GM23338 (cell line): ENCODE results near the gene SLC39A11. TPM values are rescaled to one million over a fixed set of nuclear protein-coding genes. Genes with fewer than 3 reads are reported as not detected.

Source experiments
- ATAC-seq: fragments of 200-7000 bp; cut with Tn5 transposase; 3 replicates; pipeline ENCODE4 v1.9.1; 2020
- DNase-seq: peaks from one replicate; pipeline ENCODE4 v3.0.0-alpha.2; 2015; ENCODE audit warnings: low spot score
- H2AFZ ChIP-seq: fragments of 200-600 bp; sonication (generic); 2 replicates; pipeline ENCODE4 v1.8.0; 2016; ENCODE audit warnings: antibody characterized with exemption, mild to moderate bottlenecking, moderate library complexity
- H3F3A ChIP-seq: fragments of 200-600 bp; sonication (generic); replicated peaks from 2 replicates; pipeline ENCODE4 v1.8.0; 2017; ENCODE audit warnings: antibody characterized with exemption, mixed run types, low read depth
- H3K27ac ChIP-seq: fragments of 200-600 bp; sonication (generic); 2 replicates; pipeline ENCODE4 v1.6.1; 2016; ENCODE audit warnings: low read depth
- H3K27me3 ChIP-seq: fragments of 200-600 bp; sonication (generic); 2 replicates; pipeline ENCODE4 v1.8.0; 2016; ENCODE audit warnings: mild to moderate bottlenecking, mixed run types, moderate library complexity; ENCODE audit not compliant: insufficient read depth
- H3K36me3 ChIP-seq: fragments of 200-600 bp; sonication (generic); 2 replicates; pipeline ENCODE4 v1.8.0; 2016; ENCODE audit warnings: mild to moderate bottlenecking; ENCODE audit not compliant: insufficient read depth
- H3K4me1 ChIP-seq: fragments of 200-600 bp; sonication (generic); 2 replicates; pipeline ENCODE4 v1.8.0; 2016; ENCODE audit warnings: mild to moderate bottlenecking, moderate library complexity; ENCODE audit not compliant: insufficient read depth
- H3K4me2 ChIP-seq: fragments of 200-600 bp; sonication (generic); 2 replicates; pipeline ENCODE4 v1.7.1; 2017; ENCODE audit warnings: mixed run types
- H3K4me3 ChIP-seq: fragments of 200-600 bp; sonication (generic); 2 replicates; pipeline ENCODE4 v1.6.1; 2016; ENCODE audit warnings: mixed run types
- H3K79me2 ChIP-seq: fragments of 200-600 bp; sonication (generic); replicated peaks from 2 replicates; pipeline ENCODE4 v1.8.0; 2017; ENCODE audit warnings: mild to moderate bottlenecking; ENCODE audit not compliant: insufficient read depth
- H3K9me2 ChIP-seq: fragments of 200-600 bp; sonication (generic); 2 replicates; pipeline ENCODE4 v1.8.0; 2017; ENCODE audit not compliant: insufficient read depth
- H4K20me1 ChIP-seq: fragments of 200-600 bp; sonication (generic); replicated peaks from 2 replicates; pipeline ENCODE4 v1.8.0; 2017; ENCODE audit warnings: mild to moderate bottlenecking; ENCODE audit not compliant: insufficient read depth
- H3K27ac Mint-ChIP-seq: 2 replicates; pipeline ENCODE4 v1.8.0; 2020; ENCODE audit warnings: inconsistent platforms, mild to moderate bottlenecking, moderate library complexity, mixed read lengths
- H3K27me3 Mint-ChIP-seq: 3 replicates; pipeline ENCODE4 v1.8.0; 2022; ENCODE audit warnings: low read depth, mild to moderate bottlenecking, moderate library complexity, mixed read lengths, inconsistent platforms; ENCODE audit not compliant: insufficient read depth, poor library complexity
- H3K36me3 Mint-ChIP-seq: 3 replicates; pipeline ENCODE4 v1.8.0; 2021; ENCODE audit warnings: low read depth, mild to moderate bottlenecking, inconsistent platforms, moderate library complexity, mixed read lengths
- H3K4me1 Mint-ChIP-seq: 3 replicates; pipeline ENCODE4 v1.8.0; 2020; ENCODE audit warnings: mild to moderate bottlenecking, inconsistent platforms, mixed read lengths
- H3K4me3 Mint-ChIP-seq: 3 replicates; pipeline ENCODE4 v1.8.0; 2021; ENCODE audit warnings: moderate library complexity, mild to moderate bottlenecking, inconsistent platforms, mixed read lengths
- H3K9me3 Mint-ChIP-seq: 3 replicates; pipeline ENCODE4 v1.8.0; 2020; ENCODE audit warnings: moderate library complexity, mild to moderate bottlenecking, inconsistent platforms, mixed read lengths
- CREB1 ChIP-seq: fragments of 250-450 bp; sonication (Bioruptor Pico); IDR thresholded peaks from 2 replicates; pipeline ENCODE4 v1.5.0; 2020; ENCODE audit warnings: low read depth, mild to moderate bottlenecking, moderate library complexity
- CTCF ChIP-seq, 2 experiments: fragments of 200-600 bp in 1 of 2; sonication (generic) in 1 of 2; conservative IDR thresholded peaks; 2 replicates each; pipeline versions ENCODE4 v1.5.1 to v1.6.1; 2016 to 2017; ENCODE audit warnings: antibody characterized with exemption in 2 of 2, low read depth in 2 of 2, mild to moderate bottlenecking in 2 of 2, moderate library complexity in 1 of 2
- ETS1 ChIP-seq: IDR thresholded peaks from 2 replicates; pipeline ENCODE4 v1.6.1; 2016; ENCODE audit warnings: antibody characterized with exemption
- JUNB ChIP-seq: IDR thresholded peaks from one replicate; pipeline ENCODE4 v1.6.1; 2016; ENCODE audit warnings: antibody characterized with exemption; ENCODE audit not compliant: unreplicated experiment
- NANOG ChIP-seq: IDR thresholded peaks from 2 replicates; pipeline ENCODE4 v1.6.1; 2016; ENCODE audit warnings: antibody characterized with exemption, borderline replicate concordance
- POLR2AphosphoS5 ChIP-seq: IDR thresholded peaks from 2 replicates; pipeline ENCODE4 v1.6.1; 2016; ENCODE audit warnings: antibody characterized with exemption, low read depth
- STAT1 ChIP-seq: IDR thresholded peaks from one replicate; pipeline ENCODE4 v1.6.1; 2016; ENCODE audit warnings: antibody characterized with exemption; ENCODE audit not compliant: unreplicated experiment
- ZNF114 ChIP-seq: fragments of 250-450 bp; sonication (Bioruptor Pico); IDR thresholded peaks from 2 replicates; pipeline ENCODE4 v1.5.0; 2020; ENCODE audit warnings: mild to moderate bottlenecking, moderate library complexity
- ZNF331 ChIP-seq: fragments of 250-450 bp; sonication (Bioruptor Pico); IDR thresholded peaks from 2 replicates; pipeline ENCODE4 v1.5.0; 2020; ENCODE audit warnings: low read depth, mild to moderate bottlenecking, moderate library complexity
- ZNF462 ChIP-seq: fragments of 250-450 bp; sonication (Bioruptor Pico); IDR thresholded peaks from 2 replicates; pipeline ENCODE4 v1.5.0; 2020; ENCODE audit warnings: mild to moderate bottlenecking, moderate library complexity
- polyA plus RNA-seq: library from polyadenylated mRNA; unstranded; fragments of >200 nt; fragmentation: Nextera tagmentation; extraction: Ambion mirVana; gene quantifications from 2 replicates; pipeline ENCODE4 v1.2.1, GENCODE V29; 2016
- total RNA-seq: library from RNA; depleted of rRNA; stranded (reverse); fragments of >200 nt; shearing (Covaris generic); gene quantifications from 2 replicates; pipeline ENCODE4 v1.2.3, GENCODE V29; 2014

SLC39A11 gene
- total and polyA plus RNA-seq, 2 experiments from 2014 or later, result 10.8 to 18.1 TPM

DNA sequence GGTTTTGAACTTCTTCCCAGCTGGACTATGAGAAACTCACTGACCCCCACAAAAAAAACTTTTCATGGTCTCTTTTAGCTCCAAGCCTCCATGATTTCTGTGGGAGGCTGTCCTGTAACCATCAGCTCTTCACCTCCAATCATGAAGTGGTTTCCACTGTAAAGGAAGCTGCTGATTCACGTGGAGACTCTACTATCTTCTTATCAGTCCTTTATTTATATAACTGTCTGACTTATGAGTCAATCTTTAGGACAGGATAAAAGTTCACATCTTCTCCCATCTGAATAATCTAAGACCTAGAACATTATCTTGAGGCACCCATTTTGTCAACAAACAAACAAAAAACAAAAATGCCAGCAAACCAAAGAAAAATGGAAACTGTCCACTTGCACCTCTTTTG is 409.9 kb downstream of the SLC39A11 start:
- H3K27me3 Mint-ChIP-seq, result peaks cover 12% of the 10 kb centered on the region
- Histone ChIP-seq H2AFZ (no peak overlapping the region), H3K79me2 (no peaks in the 10 kb centered on the region), H3K4me3 (no peak overlapping the region), H3F3A (no peaks in the 10 kb centered on the region), H3K9me2 (no peaks in the 10 kb centered on the region), H3K36me3 (no peaks in the 10 kb centered on the region), H3K27me3 (no peaks in the 10 kb centered on the region), H3K4me1 (no peaks in the 10 kb centered on the region), H3K27ac (no peak overlapping the region), H3K4me2 (no peak overlapping the region), H4K20me1 (no peaks in the 10 kb centered on the region)
- H3K36me3 Mint-ChIP-seq, result no peaks in the 10 kb centered on the region
- no peaks in the 10 kb centered on the region for H3K4me1 Mint-ChIP-seq
- no peak for DNase-seq
- H3K27ac Mint-ChIP-seq, result no peak overlapping the region
- no peak overlapping the region for H3K4me3 Mint-ChIP-seq
- ATAC-seq, result no peak
- no peaks in the 10 kb centered on the region; the same call in 2 of the 3 replicates for H3K9me3 Mint-ChIP-seq
- no peak for TF ChIP-seq STAT1
- TF ChIP-seq ZNF462 (CRISPR knock-in tag), result no peak
- no peak for TF ChIP-seq ZNF331
- no peak for TF ChIP-seq ETS1
- TF ChIP-seq ZNF114, result no peak
- TF ChIP-seq JUNB, result no peak
- TF ChIP-seq CTCF (conservative IDR thresholded peaks at IDR 0.05; ENCODE audit: low read depth in 2 of 2), result no peak
- no peak for TF ChIP-seq NANOG
- no peak for TF ChIP-seq CREB1
- TF ChIP-seq POLR2AphosphoS5, result no peak
